Thyroid gland (tissue), 4 donors: Measurements from ENCODE around the gene SIRT4.

Experiments used
- POLR2A ChIP-seq, 2 donors: fragments of 450-650 bp; IDR thresholded peaks; one replicate each; pipeline ENCODE4 v1.6.1; 2017; ENCODE audit warnings: antibody characterized with exemption in 2 of 2, mild to moderate bottlenecking in 2 of 2, moderate library complexity in 1 of 2
- TF ChIP-seq, protein P1 (sequence below), 6 experiments: fragments of 200-600 bp in 3 of 6; fragments of 450-650 bp in 3 of 6; sonication (generic) in 3 of 6; IDR thresholded peaks; one replicate each; pipeline ENCODE4 v1.5.1; 2016 to 2019; ENCODE audit warnings: antibody characterized with exemption in 6 of 6, mild to moderate bottlenecking in 2 of 6, inconsistent platforms in 1 of 6, moderate library complexity in 1 of 6

DNA sequence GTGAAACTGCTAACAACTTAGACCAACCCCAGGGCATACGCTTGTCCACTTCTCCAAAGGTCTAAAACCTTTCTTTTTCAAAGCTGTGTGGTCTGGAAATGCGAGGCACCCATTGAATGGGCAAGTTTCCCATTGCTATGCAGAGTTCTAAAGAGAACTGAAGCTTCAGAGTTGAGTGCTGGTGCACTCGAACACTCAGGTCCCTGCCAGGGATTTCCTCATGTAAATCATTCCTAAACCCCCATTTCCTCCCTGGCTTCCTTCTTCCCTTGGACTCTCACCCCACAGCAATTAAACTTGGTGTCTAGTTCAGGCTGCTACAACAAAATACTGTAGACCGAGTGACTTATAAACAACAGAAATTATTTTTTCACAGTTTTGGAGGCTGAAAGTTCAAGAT, 34.4 kb upstream of the SIRT4 start:
- TF ChIP-seq POLR2A (IDR thresholded peaks at IDR 0.05) = no peak
- TF ChIP-seq, protein P1, sequence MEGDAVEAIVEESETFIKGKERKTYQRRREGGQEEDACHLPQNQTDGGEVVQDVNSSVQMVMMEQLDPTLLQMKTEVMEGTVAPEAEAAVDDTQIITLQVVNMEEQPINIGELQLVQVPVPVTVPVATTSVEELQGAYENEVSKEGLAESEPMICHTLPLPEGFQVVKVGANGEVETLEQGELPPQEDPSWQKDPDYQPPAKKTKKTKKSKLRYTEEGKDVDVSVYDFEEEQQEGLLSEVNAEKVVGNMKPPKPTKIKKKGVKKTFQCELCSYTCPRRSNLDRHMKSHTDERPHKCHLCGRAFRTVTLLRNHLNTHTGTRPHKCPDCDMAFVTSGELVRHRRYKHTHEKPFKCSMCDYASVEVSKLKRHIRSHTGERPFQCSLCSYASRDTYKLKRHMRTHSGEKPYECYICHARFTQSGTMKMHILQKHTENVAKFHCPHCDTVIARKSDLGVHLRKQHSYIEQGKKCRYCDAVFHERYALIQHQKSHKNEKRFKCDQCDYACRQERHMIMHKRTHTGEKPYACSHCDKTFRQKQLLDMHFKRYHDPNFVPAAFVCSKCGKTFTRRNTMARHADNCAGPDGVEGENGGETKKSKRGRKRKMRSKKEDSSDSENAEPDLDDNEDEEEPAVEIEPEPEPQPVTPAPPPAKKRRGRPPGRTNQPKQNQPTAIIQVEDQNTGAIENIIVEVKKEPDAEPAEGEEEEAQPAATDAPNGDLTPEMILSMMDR (IDR thresholded peaks at IDR 0.05) = no peak
